NCI-H146 treated with DMSO at 0.1 percent for 48 hours (cell line): ENCODE measurements around the gene MLN.

ENCODE experiments used
- DNase-seq: peaks from one replicate; lab custom pipeline; 2025; ENCODE audit not compliant: unreplicated experiment; lab: John Stamatoyannopoulos, UW

MLN gene

DNA sequence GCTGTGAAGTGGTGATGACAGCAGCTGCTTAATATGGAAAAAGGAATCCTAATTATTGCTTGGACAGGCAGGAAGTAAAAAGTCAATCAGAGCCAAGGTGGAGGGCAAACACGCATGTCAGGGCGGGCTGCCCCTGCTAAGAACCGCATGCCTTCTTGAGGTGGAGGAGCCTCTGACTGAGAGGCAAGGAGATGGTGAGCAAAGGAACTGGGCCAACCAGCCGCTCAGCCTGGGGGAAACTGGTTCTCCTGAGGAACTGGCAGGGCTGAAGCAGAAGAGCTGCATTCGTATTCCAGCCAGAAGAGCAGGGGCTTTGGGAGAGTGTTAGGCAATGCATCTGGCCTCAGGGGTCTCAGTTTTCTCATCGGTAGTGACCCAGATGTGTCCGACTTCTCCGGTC is 13.1 kb upstream of the MLN start:
- DNase-seq = no peak

DNA sequence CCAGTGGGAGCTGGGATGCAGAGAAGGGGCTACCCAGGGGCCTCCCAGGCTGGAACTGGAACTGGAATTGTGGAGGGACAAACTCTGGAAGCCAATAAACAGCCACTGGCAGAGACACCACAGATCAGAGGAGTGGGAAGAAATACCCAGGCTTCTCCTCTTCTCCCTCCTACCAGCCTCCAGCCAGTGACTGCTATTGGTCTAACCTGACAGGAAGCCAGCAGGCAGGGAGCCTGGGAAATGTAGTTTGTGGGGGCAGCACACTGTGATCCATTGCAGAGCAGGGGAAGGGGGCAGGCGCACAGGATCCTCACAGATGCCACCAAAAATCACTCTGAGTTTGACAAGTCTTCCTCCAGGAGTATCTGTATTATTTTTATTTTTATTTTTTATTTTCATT is 12.1 kb upstream of the MLN start:
- DNase-seq = no peak

DNA sequence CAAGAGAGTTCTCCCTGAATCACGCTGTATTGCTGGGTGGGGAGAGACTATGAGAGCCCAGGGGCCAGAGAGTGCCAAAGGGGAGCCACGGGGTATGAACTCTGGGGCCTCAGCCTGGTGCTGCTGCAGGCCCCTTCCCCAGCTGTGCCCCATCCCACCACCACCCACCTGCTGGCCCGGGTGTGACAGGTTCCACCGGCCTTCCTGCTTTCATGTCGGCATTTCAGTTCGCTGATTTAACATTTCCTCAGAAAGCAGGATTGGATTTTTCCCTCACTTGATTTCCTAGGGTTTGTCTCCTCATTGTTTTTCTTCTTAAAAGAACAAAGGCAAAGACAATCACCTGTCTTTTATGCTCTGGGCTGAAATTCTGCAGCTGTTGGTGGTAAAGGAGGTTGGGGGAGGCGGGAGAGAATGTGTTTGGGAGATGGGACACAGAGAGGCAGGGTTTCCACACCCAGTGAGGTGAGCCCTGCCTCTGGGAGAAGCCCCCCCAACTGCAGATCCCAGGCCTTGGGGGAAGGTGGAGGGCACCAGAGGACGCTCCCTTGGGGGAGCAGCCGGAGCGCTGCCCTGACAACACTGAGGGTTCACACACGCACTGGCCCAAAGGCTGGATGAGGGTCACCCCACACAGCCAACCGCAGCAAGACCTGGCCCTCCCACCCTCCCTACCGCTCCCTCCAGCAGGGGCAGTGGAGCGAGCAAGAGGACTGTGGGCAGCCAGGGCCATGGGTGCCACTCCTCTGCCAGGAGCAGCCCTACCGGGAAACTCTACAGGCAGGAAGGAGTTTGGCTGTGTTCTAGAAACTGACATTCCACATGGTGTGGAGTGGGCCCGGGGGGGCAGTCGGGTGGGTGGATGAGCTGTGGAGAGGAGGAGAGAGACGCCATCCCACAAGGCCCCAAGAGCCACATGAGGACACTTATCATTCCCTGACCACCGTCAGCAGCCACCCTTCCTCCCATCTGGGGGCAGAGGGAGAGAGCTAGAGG is 10.5 kb upstream of the MLN start:
- DNase-seq = no peak

DNA sequence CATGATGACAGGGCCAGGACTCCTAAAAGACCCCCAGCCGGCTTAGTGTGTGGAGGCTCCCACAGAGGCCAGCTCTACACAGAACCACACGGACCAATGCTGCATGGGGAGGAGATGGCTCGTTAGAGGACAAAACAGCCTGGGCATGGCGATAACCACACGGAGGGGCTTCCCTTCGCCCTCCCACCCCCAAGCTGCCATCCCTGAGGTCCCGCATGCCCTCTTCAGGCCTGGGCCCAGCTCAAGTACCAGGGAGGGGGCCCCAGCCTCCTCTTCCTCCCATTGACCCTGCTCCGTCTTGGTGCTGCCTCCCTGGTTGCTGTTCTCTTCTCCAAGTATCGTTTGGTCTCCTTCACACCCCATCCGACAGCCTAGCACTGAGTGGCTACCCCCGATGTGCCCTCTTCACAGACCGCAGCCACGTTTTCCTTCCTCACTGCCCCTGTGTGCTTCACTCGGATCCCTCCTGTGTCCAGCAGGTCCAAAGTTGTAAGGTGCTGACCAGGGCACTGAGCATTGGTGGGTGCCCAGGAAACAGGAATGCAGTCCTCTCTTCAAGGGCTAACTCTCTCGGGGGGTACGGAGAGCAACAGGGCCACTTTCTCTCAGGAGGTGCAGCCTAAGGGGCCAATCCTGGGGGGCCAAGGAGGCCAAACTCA is 9.6 kb upstream of the MLN start:
- no peak for DNase-seq

DNA sequence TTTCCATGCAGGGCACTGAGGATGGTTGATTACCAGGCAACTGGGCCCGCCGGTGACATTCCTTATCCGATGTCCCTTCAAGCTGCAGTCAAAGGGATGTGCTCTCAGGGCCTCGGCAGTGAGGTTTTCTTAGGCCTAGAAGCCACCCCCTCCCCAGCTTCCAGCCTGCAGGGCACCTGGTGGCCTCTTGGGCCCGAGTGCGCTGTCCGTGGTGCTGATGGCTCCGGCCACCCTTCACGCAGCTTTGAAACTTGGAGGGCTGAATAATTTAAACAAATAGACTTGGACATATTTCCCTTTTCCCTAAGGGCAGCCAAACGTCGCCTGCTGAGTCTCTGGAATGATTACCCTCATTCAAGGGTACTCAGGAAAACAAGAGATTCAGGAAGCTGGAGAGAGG is 8.9 kb upstream of the MLN start:
- peak; percentile 58 for DNase-seq

DNA sequence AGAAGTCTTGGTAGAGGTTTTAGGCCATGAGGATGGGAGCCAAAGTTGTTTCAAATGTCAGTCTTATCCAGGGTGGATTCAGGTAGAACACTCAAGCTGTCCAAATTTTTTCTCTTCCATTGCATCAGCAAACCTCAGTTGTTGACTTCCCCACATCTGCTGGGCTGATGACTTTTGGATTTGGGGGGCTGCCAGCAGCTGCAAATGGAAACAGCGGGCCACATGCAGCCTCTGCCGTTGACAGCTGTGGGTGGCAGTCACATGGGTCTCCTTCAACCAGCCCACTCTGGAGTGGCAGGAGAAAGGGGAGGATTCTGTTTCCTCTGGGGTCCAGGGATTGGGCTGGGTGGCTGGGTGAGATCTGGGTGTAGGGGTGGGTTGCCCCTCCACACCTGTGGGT is 5.8 kb upstream of the MLN start:
- no peak for DNase-seq

DNA sequence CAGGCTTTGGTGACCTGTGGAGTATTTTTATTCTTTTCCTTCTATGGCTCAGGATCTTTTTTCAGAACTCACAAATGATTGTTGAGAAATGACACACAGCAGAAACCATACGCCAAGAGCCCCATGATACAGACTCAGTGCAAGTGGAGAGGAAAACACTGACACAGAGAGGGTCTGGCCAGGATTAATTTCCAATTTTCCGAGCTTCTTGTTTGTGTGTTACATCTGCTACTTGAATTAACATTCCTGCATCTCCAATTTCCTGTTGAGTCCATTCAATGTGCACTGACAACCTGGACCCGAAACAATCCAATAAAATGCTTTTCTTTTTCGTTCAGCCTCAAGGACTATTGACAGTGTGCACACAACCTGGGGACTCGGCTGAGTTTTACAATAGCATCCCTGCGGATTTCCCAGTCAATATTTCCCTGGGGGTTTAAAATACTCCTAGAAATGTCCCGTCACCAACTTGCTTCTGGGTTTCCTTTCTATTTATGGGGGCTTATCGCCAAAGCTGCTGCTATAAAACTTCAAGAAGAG is 4.9 kb upstream of the MLN start:
- DNase-seq = peak; percentile 94

DNA sequence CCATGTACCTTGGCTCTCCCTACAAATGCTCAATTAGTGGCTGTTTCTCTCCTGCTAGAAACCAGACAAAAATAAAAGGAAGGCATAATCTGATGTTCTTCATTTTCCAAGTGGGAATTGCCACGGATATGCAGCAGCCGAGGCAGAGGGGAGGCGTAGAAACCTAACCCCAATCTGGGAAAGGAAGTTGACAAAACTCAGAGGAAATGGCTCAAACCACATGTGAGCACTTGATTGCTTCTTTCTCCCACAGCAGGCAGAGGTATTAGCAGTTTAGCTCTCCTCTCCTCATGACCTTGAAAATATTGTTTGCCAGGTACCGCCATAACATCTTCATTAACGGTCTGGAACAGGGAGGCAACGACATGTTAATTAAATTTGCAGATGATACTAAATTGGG is 3.8 kb upstream of the MLN start:
- DNase-seq = no peak

DNA sequence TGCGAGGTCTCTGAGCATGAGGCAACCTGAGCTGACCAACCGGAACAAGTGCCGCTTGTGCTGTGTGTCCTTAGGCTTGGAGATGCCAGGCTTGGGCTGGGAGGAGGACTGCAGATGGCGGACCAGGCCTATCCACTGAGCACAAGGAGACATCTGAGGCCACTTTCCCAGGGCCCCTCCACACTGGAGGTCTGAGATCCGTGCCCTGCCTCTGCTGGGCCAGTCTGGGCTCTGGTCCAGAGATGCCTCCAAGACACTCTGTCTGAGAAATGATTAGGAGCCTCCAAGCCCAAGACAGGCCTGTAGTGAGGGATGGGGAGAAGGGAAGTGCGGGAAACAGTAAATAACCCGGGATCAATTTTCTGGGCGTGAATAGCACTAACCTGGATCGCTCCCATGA is 3.0 kb upstream of the MLN start:
- no peak for DNase-seq

DNA sequence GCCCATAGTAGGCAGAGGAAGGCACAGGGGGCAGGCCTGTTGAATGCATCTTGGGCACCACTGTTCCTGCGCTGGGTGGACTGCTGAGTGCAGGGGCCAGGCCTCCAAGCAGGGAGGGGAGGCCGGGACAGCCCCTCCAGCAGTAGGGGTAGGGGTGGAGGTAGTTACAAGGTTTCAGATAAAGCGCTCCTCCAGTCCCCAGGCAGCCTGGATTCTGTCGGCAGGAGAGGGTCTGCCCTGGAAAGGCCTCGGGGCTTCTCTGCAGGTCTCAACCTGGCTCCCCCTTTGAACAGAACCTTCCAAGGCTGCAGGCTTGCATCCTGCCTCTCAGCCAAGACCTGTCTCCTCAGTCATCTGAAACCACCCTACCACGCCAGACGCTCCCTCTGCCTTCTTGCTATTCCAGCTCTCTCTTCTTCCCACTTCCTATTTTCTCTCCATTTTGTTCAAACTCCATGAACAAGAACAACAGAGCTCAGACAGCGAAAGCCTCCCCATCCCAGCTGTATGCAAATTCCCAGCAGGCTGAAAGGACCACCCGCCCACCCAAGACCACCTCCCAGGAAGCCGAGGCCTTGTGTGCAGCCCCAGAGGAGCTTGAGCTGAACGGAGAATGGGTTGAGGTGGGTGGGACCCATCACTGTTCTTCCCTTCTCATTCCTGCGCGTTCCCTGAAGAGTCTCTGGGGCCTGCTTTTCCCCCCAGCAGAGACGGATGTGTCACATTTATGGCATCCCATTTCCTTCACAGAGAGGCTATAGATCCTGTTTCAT is 1.4 kb downstream of the MLN start:
- DNase-seq = no peak

DNA sequence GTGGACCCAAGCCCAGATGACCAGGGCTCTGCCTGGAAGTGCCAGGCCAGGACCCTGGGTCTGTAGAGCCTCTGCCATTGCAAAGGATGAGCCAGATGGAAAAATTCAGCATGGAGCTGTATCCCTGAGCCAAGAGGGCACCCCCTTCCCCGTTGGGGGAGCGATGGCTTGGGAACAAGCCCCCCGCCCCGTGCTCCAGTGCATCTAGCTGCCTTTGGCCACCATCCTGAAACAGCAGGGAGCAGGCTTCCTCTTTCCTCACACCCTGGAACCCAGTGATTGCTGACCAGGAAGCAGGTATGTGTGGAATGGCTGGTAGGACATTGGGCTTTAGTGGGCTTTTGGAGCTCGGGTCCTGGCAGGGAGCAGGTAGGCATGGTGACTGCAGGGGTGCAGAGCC is 2.2 kb downstream of the MLN start:
- DNase-seq = no peak

DNA sequence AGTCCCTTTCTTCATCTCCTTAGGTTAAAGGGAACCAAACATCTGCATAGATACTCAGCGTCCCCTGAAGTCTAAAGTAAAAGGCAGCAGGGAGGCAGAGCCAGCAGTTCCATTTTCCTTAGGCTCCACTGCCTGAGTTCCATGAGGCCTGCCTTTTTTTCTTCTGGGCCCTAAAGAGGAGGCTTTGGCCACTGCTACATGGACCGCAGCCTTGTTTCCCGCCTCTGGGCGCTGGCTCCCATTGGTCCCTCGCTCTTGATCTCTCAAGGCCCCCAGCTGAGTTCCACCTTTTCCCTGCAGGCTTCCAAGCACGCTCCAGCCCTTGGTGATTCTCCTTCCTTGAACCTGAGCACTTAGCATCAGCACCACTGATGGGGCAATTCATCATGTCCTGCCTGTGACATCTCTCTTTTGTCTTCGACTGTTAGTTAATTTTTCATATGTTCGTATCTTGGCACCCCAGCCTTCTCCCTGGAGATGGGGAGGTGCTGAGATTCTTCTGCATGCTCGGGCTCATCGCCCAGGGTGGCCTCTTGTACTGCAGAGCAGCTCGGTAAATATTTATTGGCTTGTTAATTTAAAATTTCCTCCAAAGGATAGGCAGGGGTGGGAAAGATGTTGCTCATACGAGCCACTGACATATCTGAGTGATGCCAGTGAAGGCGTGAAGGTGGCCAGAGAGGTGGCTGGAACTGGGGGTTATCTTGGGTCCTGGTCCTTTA is 3.4 kb downstream of the MLN start:
- no peak for DNase-seq

DNA sequence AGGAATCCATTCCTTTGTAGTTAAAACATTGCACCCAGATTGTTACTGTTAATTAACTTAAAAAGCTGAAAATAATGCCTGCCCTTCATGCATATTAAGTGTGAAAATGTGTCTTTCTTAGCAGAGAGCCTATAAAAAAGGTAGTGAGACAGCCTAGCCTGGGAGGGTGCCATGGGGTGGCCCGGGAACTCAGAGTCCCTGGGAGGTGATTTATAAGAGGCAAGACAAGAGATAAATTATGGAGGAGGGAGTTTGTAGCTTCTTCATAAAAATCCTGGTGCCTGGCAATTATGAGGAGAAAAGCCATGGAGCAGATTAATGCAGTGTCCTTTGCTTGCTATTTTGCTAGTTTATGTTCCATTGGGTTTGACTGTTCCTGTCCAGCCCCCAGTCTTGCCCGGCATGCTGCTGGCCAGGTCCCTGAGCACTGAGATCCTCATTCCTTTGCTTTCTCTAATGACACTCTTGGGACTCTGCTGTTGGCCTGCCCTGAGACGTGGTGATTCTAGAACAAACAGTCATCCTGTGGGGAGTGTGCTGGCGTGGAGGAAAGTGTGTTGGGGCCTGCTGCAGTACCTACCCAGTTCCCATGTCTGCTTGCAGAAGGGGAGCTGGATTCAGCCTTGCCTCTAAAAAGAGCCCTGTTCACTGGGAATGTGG is 4.2 kb downstream of the MLN start:
- no peak for DNase-seq

DNA sequence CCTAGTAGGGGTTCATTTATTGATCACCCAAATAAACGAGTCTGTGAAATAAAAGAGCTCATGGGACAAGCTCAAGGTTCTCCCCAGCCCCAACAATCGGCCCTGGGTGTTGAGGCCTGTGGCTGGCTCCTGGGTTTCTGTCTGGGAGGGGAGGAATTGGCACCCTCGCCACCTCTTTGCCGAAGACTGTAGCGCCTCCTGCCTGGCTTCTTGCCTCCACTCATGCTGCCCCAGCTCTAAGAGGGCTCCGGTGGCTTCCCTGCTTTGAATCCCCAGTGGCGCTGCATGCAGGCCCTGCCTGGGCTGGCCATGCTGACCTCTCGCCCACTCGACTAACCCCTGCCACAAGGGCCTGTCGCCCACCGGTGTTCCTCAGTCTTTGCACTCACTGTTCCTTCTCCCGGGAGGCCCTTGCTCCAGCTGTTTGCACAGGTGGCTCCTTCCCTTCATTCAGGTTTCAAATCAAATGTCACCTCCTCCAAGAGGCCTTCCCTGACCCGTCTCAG is 5.4 kb downstream of the MLN start:
- no peak for DNase-seq

DNA sequence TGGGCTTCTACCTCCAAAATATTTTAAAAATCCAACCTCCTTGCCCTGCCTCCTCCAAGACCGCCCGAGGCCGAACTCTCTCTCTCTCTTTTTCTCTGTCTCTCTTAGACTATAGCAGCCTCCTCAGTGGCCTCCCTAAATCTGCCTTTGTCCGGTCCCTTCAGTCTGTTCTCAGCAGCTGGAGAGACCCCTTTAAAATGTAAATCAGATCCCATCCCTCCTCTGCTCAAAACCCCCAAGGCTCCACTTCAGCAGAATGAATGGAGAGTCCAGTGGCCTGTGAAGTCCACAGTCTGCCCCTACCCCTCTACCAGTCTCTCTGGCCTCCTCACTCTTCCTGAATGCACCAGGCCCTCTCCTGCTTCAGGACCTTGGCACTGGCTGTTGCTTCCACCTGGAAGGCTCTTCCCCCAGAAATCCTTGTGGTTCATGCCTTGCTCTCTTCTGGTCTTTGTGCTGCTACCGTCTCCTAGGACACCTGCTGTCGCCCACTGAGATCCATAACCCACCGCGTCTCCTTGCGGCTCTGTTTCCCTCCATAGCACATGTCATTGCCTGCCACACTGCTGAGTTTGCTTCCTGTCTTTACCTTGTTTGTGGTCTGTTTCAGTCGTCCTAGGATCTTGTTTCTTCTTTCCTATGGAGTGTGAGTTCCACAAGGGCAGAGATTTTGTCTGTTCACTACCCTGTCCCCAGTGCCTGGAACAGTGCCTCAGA is 6.0 kb downstream of the MLN start:
- no peak for DNase-seq

DNA sequence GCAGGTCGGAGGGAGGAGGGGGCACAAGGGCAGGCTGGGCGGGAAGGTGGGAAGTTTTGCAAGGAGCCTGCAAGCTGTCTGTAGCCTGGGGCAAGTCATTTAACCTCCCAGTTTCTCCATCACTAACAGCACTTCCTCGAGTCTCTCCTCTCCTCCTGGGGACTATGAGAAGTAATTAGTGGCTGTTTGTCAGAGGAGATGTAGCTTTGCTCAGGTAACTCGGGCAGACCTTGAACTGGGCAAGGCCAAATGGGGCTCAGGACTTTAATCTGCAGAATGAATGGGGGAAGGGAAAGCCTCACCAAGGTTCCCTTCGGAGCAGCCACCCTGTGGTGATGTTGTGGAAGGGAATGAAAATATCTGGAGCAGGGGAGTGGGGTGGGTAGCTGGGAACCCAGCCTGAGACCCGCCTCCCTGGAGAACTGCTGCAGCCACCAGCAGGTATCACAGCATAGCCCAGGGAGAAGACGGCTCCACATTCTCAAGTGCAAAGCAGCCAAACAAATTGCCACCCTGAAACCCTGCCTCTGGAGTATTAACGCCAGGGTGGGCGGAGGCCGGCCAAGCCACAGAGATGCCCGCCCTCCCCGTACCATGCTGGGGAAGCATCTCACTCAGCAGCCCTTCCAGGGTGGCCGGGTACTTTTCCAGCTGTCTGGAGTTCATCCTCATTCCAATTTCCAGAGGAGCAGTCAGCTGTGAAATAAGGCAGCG is 8.7 kb downstream of the MLN start:
- no peak for DNase-seq

DNA sequence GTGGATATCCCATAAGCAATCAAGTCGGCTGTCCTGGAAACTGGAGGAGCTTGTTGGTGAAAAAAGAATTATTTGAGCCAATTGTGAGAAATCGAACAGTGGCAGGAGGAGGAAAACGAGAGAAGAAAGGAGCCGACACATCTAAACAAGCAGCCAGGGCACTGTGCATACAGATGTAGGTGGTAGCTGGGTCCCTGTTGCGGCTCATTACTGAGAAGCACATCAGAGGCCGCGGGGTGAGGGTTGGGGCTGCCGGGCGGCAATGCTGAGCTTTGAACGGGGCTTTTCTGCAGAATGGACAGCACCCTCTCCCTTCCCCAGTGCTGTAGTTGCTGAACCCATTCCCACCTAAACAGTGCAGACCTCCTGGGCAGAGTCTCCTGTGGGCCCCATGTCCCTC is 10.8 kb downstream of the MLN start:
- DNase-seq = no peak

DNA sequence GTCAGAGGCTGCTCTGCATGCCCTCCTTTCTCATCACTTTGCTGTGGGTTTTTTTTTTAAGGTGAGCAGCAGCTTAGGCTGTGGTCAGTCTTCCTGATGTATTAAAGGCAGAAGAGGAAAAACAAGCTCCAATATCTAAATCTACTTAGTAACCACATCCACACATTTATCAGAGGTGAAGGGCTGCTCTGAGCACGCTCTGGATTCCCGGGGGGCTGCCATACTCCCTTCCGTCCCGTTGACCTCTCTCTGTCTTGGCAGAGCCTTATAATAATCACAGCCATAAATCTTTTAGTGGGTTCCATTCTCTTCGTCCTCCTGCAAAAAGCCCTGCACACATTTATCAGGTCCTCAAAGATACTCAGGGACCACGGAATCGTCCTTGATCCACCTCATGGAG is 12.2 kb downstream of the MLN start:
- DNase-seq = no peak

DNA sequence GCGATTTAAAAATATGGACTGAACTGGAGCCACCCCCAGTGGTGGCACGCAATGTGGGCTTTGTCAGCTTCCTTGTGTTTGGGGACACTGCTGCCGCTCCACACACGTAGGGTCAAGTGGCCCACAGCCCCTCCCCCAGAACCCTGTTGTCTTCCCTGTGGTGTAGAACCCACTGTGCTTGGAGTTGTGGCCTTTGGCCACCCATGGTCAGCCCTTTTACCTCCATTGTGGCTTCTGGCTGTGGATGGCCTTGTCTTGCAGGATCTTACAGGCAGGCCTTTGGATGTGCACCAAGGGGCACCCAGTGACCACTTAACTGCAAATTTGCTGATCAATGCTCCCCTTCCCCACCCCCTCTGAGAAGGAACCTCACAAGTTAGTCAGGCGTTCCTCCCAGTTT is 12.9 kb downstream of the MLN start:
- no peak for DNase-seq
